ENCODE measurements around the gene CKM.

DNA sequence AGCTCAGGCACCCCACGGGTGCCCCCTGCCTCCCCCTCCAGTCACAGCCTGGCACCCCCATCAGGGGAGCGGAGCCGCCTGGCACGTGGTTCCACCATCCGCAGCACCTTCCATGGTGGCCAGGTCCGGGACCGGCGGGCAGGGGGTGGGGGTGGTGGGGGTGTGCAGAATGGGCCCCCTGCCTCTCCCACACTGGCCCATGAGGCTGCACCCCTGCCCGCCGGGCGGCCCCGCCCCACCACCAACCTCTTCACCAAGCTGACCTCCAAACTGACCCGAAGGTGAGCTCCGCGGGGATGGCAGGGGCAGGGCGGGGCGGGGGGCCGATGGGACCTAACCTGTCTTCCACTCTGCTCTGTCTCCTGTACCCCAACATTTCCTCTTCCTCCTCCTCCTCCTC, 25.0 kb downstream of the CKM start:
- TF ChIP-seq POLR2AphosphoS5 (IDR thresholded peaks at IDR 0.05) (no peak), POLR2A (IDR thresholded peaks at IDR 0.05) (no peak)
- TF ChIP-seq, protein P1, sequence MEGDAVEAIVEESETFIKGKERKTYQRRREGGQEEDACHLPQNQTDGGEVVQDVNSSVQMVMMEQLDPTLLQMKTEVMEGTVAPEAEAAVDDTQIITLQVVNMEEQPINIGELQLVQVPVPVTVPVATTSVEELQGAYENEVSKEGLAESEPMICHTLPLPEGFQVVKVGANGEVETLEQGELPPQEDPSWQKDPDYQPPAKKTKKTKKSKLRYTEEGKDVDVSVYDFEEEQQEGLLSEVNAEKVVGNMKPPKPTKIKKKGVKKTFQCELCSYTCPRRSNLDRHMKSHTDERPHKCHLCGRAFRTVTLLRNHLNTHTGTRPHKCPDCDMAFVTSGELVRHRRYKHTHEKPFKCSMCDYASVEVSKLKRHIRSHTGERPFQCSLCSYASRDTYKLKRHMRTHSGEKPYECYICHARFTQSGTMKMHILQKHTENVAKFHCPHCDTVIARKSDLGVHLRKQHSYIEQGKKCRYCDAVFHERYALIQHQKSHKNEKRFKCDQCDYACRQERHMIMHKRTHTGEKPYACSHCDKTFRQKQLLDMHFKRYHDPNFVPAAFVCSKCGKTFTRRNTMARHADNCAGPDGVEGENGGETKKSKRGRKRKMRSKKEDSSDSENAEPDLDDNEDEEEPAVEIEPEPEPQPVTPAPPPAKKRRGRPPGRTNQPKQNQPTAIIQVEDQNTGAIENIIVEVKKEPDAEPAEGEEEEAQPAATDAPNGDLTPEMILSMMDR (IDR thresholded peaks at IDR 0.05): no peak
